Neural cell (in vitro differentiated cells): ENCODE data around the gene PSENEN.

Experiments
- CTCF ChIP-seq: fragments of 450-650 bp; IDR thresholded peaks from 2 replicates; pipeline ENCODE4 v1.5.1; 2014; ENCODE audit warnings: antibody characterized with exemption, mild to moderate bottlenecking, moderate library complexity; ENCODE audit not compliant: poor library complexity, severe bottlenecking
- EP300 ChIP-seq: fragments of 450-650 bp; conservative IDR thresholded peaks from 2 replicates; pipeline ENCODE4 v1.6.1; 2014; ENCODE audit warnings: antibody characterized with exemption, mild to moderate bottlenecking, moderate library complexity; ENCODE audit not compliant: poor library complexity, severe bottlenecking
- EZH2 ChIP-seq: fragments of 200-600, 300-800 bp; shearing (Covaris generic), sonication (generic); IDR thresholded peaks from 2 replicates; pipeline ENCODE4 v1.6.1; 2014; ENCODE audit warnings: antibody characterized with exemption, low read length, borderline replicate concordance, mild to moderate bottlenecking; ENCODE audit not compliant: insufficient read depth, poor library complexity, severe bottlenecking
- RAD21 ChIP-seq: fragments of 450-650 bp; conservative IDR thresholded peaks from 2 replicates; pipeline ENCODE4 v1.6.1; 2014; ENCODE audit warnings: antibody characterized with exemption, mild to moderate bottlenecking, moderate library complexity
- SMC3 ChIP-seq: fragments of 450-650 bp; conservative IDR thresholded peaks from 2 replicates; pipeline ENCODE4 v1.6.1; 2014; ENCODE audit warnings: antibody characterized with exemption, mild to moderate bottlenecking, moderate library complexity; ENCODE audit not compliant: poor library complexity
- TAF1 ChIP-seq: IDR thresholded peaks from 2 replicates; pipeline ENCODE4 v1.6.1; 2012; ENCODE audit warnings: low read depth

- TF ChIP-seq EZH2 = no peak
- TF ChIP-seq CTCF = no peak
- TF ChIP-seq SMC3 = no peak
- no peak for TF ChIP-seq EP300
- TF ChIP-seq TAF1 = no peak
- TF ChIP-seq RAD21 = no peak
These were observed 22.0 kb downstream of the PSENEN start for GRCh38 chr19:35767288-35768081.
